ENCODE measurements around the gene FOXP1.

Gene FOXP1

DNA sequence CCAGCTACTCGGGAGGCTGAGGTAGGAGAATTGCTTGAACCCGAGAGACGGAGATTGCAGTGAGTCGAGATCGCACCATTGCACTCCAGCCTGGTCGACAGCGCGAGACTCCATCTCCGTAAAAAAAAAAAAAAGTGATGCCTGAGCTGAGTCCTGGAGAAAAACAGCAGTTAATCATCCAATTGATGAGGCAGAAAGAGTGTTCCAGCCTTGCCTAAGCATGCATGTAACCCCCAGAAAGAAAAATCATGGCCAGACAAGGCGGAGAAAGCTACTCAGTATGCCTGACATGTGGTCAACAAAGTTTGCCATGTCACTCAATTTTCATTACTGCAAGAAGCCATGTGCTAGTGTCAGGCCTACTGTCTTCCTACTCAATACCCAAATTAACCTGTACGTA lies 678.0 kb downstream of the FOXP1 start:
- DNase-seq (ENCODE audit: low spot score), result no peak

Measured in globus pallidus (tissue), 1 donor.